Coronary artery (tissue), 2 donors: ENCODE data around the gene B3GNT9.
A peak's percentile ranks its signal among the peaks of the same experiment; 100 is the strongest.

Experiments used
- DNase-seq: peaks from one replicate; pipeline ENCODE4 v3.0.0-alpha.2; 2017; ENCODE audit warnings: low spot score
- H3K27ac ChIP-seq, 2 donors: fragments of 200-600 bp; sonication (generic); one replicate each; pipeline ENCODE4 v1.5.1; 2016 to 2019
- H3K4me3 ChIP-seq: fragments of 200-600 bp; sonication (generic); 2 replicates; pipeline ENCODE4 v1.5.1; 2016; ENCODE audit warnings: mild to moderate bottlenecking, moderate library complexity
- TF ChIP-seq, protein P1 (sequence below): fragments of 200-600 bp; sonication (generic); IDR thresholded peaks from one replicate; pipeline ENCODE4 v1.5.1; 2019; ENCODE audit warnings: antibody characterized with exemption

B3GNT9 gene

DNA sequence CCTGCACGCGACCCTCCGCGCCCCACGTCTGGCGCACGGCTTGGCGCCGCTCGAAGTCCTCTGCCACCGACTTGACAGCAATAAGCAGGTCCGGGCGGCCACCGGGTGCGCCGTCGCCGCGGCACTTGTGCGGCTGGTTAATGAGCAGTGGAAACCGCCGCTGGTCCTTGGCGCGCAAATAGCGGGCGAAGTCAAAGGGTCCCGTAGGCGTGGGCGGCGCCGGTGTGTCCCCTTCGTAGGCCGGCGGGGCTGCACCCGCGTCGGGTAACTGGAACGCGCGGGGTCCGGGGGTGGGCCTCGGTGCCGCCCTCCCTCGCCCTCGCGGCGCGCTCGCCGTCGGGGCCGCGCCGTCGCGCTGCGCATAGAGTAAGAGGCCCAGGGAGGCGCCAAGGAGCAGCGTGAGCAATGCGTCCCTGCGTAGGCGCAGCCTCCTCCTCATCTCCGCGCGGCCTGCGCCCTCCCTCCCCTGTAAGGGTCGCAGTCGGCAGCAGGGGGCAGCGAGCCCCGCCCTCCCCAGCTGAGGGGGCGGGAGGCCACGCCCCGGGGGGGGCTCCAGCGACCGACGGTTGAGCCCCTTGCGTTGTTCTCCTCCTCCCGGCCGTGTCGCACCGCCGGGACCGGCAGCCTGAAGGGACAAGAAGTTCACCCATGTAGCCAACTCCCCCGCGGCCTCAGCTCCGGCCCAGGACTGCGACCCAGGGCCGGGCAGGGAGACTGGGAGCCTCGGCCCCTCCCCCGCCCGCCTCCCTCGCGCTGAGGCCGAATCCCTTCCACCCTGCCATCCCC lies 558 bp downstream of the B3GNT9 start:
- peak; percentile 75 for DNase-seq
- Histone ChIP-seq H3K27ac (peak overlapping the region; percentile 87 to 91), H3K4me3 (peak overlapping the region; percentile 75)
- TF ChIP-seq, protein P1, sequence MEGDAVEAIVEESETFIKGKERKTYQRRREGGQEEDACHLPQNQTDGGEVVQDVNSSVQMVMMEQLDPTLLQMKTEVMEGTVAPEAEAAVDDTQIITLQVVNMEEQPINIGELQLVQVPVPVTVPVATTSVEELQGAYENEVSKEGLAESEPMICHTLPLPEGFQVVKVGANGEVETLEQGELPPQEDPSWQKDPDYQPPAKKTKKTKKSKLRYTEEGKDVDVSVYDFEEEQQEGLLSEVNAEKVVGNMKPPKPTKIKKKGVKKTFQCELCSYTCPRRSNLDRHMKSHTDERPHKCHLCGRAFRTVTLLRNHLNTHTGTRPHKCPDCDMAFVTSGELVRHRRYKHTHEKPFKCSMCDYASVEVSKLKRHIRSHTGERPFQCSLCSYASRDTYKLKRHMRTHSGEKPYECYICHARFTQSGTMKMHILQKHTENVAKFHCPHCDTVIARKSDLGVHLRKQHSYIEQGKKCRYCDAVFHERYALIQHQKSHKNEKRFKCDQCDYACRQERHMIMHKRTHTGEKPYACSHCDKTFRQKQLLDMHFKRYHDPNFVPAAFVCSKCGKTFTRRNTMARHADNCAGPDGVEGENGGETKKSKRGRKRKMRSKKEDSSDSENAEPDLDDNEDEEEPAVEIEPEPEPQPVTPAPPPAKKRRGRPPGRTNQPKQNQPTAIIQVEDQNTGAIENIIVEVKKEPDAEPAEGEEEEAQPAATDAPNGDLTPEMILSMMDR: no peak

DNA sequence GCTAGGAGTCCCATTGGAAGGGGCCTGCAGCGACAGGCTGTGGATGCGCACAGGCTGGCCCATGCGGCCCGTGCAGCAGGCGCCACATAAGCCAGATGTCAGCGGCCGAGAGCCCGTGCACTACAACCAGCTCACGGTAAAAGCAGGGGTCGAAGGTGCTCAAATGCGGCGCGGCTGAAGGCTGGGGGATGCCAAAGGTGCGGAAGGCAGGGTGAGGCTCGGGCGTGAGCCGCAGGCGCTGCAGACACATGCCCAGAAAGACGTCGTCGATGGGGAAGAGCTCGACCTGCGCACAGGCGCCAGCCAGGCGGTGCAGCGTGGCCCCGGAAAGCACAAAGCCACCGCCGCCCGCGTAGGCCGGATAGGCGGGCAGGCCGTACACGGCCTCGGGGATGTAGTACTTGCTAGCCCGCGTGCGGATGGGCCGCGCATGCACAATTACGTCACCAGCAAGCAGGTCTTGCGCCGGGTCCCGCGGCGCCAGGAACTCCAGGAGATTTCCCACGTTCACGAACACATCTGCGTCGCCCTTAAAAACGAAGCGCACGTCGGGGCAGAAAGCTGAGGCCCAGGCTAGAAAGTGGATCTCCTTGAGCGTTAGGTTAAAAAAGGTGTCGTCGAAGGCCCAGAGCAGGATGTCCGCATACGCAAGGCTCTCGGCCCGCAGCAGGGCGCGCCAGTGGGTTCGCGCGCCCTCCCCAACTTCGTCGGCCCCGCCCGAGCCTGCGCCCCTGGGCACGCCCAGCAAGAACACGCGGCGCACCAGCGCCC lies 1.3 kb downstream of the B3GNT9 start:
- Histone ChIP-seq H3K27ac (peak overlapping the region; percentile 87 to 91), H3K4me3 (peak overlapping the region; percentile 75)
- DNase-seq: peak; percentile 71
- TF ChIP-seq, protein P1: no peak

DNA sequence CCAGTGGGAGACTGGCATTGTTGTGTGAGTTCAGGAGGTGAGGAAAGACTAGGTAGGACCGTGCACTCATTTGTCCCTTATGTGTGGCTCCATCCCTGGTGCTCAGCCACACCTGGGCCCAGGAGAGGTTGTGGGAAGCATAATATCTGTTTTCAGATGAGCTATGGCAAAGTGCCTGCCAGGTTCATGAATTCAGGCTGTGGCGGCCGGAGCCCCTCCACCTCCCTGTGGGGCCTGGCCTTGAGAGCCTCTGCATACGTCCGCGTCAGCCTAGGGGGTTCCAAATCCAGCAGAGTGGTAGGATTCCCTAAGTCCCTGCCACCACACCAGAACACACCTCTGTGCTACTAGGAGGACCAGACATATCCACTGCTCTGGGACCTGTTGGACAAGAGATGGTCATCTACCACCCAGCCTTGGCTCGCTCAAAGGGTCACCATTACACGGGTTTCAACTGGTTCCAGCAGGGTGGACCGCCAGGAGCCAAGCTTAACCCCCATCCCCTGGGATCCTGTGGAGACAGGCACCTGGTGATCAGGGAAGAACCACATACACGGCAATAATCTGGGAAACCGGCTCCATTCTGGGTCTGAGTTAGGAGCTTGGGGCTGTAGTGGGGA lies 2.0 kb downstream of the B3GNT9 start:
- Histone ChIP-seq H3K4me3 (no peak overlapping the region), H3K27ac (no peak overlapping the region)
- peak; percentile 71 for DNase-seq
- TF ChIP-seq, protein P1: no peak

DNA sequence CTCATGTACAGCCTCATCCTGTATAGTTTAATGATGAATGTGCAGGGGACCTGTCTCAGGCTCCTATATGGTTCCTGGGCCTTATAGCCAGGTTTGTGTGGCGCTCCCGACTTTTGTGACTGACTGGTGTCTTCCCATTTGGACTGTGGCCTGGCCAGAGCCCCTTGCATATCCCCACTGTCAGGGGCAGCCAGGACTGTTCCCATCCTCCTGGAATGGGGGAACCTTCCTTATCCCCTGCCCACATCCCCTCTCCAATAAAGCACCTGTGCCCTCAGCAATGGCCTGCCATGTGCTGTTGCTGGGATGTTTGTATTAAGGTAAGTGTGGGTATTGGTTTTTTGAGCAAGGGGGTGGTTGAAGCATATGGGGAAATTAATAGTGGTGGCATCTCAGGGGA lies 2.6 kb downstream of the B3GNT9 start:
- Histone ChIP-seq H3K27ac (no peak overlapping the region), H3K4me3 (no peak overlapping the region)
- DNase-seq: no peak
- TF ChIP-seq, protein P1: no peak

DNA sequence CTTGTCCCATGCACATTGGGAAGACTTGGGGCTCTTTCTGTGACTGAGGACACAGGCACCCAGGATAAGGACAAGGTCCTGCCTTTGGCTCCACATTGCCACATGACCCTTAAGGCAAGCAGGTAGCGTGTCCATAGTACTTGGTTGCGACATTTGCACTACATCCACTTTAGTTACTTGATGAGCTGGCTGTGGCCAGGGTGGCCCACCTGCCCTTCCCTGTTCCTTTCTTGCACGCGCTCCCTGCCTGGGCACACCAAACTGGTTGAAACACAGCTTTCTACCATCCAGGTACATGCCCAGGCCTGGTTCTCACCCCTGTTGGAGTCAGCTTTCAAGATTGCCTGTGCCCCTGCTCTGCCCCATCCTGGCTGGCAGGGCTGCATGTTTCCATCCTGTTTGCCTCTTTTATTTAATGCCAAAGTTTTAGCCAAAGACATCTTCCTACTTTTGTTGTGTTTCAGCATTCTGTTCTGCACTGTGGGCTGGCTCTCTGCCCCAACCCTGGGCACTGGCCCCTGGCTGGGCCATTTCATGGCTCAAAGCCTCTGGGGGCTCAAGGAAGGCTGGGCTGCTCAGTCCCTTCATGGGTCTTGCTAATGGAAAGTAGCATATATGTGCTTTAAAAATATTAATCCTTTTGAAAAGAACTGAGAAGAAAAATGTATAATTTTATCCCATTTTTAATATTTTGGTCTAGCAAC lies 3.2 kb downstream of the B3GNT9 start:
- peak overlapping the region in 1 of 2 donors; percentile 6 for H3K27ac ChIP-seq
- DNase-seq: no peak
- TF ChIP-seq, protein P1: no peak
- no peak overlapping the region for H3K4me3 ChIP-seq

DNA sequence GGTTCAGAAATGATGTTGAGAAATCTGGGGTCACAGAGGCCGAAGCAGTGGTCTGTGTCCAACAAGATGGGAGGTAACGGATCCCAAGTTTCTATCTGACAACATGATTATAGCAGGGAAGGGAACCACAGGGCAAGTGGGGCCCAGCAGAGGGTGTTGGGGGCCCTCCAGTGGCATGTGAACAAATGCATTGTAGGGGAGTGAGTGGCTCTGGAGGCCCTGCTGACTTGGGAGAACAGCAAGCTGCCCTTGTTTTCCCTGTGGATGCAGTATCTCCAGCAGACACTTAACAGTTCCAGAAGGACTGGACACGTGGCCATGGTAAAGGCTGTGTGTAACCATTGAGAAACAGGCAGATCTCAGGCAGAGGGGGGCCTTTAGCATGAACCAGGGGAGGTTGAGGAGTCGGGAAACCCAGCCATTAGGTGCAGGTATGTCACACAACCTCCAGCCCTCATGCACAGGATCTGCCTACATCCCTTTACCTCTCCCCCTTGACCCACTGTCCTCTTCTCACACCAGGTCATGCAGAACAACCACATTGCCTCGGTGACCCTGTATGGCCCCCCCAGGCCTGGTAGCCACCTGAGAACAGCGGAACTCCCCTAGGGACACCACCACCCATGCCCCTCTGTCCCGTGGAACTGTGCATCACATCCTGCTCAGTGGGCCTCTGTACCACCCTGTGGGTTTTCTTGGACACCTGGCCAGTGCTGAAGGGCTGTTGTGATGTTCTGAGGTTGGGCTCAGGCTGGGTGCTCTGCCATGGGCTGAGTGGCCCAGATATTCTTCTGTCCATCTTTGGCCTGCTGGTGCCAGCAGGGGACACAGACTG lies 4.1 kb downstream of the B3GNT9 start:
- TF ChIP-seq, protein P1: no peak
- Histone ChIP-seq H3K4me3 (no peak overlapping the region), H3K27ac (no peak overlapping the region)
- no peak for DNase-seq
